Stimulated activated naive CD4-positive, alpha-beta T cell (primary cell): ENCODE data around the gene PTPN20.

Experiments
- DNase-seq, 6 experiments: peaks; one replicate each; lab custom pipeline; 2025; lab: John Stamatoyannopoulos, UW

PTPN20 gene

DNA sequence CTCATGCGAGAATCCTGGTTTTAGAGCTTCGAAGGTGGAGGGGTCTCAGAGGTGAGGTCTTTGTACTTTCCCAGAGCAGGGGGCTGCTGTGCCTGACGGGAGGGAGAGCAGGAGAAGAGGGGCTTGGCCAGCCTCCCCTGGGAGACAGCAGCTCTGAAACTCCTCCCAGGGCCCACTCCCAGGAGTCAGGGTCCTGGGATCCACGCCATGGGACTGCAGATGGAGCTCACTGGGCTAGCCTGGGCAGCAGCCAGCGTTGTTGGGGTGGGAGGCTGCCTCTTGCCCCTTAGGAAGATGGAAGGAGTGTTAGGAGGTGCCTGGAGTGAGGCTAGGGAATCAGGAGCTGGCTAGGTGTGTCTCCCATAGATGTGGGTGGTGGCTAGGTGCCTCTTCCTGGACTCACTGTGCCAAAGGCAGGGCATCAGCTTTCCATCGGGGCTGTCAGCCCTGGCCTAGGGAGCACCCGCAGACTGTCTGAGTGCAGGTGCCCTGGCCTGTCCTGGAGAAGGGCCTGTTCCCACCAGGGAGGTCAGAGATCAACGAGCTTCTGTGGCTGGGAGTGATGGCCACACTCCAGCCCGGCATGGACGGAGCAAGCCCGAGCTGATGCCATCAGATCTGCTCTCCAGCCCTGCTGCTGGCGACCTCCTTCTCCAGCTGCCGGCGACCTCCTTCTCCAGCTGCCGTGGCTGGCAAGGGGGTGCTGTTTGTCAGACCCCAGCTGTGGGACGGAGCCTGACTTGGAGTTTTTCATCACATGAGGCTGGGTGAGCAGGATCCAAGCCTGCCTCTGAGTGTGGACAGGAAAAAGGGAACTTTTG, 111.3 kb downstream of the PTPN20 start:
- DNase-seq, result no peak

DNA sequence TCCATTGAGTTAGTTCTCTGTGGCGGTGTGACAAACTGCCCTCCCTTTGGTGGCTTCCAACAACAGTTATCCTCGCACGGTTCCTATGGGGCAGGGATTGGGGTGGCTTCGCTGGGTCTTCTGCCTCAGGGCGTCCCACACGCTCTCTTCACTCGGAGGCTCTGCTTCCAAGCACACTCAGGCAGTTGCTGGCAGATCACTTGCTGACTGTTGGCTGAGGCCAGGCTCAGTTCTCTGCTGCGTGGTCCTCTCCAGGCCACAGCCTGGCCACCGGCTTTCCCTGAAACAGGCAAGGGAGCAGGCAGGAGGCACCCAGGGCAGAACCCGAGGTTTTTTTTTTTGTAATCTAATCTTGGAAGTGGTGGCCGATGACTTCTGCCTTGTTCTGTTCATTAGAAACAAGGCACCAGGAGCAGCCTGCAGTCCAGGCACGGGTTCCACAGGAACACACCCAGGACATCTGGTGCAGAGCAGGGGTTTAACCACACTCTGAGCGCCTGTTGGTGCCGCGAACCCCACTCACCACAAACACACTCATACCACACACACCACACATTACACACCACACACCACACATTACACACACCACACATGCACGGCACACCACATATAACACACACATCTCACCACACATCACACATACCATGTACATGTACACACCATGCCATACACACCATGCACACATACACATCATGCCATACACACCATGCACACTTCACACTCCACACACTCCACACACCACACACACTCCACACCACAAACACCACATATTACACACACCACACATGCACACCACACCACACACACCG, 112.2 kb downstream of the PTPN20 start:
- DNase-seq, result no peak

DNA sequence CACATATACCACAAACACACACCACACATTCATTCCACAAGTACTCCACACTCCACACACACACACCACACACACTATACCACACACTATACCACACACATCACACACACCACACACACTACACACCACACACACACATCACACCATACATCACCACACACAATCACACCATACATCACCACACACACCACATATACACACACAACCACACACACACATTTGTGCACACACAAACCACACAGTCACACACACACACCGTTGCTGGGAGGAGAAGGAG, 112.8 kb downstream of the PTPN20 start:
- no peak for DNase-seq

DNA sequence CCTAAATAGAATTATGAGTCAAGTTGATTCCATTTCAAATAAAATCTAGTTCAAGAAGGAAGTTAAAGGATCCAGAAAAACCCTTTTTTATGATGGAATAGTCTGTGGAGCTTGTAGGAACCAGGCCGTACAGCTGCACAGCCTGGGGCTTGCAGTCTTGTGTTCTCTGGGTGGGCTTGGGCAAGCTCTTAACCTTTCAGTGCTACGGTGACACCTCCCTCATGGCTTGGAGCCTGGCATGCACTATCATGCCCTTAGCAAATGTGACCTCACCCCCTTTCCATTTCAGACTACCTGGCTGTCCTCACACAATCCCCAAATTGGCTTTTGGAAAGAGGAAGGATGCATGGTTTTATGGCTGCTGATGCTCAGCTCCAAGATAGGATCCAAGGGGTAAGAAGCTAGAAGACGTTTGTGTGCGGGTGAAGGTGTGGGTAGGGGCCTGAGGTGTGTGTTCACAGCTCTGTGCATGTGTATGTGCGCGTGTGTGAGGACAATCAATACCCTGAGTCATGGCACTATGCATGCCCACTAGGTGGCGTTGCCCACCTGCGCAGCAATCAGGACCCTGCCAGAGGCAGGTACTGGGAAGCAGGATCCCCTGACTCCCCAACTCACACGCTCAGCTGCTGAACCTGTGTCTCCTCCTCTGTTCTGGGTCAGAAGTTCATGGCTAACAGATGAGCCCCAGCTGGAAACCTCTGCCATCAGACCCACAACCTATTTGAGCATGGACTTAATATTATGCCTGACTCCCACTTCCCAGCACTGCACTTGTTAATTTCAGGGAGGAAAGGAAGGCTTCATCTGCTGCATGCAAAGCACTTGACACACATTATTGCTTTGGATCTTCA, 113.4 kb downstream of the PTPN20 start:
- DNase-seq, result peak; percentile 11 to 75 (median 54)

DNA sequence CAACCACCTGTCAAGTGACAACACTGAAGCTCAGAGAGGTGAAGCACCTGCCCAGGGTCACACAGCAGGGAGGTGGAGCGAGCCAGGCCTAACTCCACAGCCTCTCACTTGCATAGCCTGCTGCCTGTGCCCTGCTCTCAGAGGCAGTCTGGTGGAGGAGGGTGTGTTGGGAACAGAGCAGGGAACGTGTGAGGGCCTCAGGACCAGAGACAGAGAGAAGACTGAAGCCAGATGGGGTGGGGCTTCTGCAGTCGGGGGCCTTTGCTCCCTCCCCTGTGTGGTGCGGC, 114.0 kb downstream of the PTPN20 start:
- DNase-seq, result no peak

DNA sequence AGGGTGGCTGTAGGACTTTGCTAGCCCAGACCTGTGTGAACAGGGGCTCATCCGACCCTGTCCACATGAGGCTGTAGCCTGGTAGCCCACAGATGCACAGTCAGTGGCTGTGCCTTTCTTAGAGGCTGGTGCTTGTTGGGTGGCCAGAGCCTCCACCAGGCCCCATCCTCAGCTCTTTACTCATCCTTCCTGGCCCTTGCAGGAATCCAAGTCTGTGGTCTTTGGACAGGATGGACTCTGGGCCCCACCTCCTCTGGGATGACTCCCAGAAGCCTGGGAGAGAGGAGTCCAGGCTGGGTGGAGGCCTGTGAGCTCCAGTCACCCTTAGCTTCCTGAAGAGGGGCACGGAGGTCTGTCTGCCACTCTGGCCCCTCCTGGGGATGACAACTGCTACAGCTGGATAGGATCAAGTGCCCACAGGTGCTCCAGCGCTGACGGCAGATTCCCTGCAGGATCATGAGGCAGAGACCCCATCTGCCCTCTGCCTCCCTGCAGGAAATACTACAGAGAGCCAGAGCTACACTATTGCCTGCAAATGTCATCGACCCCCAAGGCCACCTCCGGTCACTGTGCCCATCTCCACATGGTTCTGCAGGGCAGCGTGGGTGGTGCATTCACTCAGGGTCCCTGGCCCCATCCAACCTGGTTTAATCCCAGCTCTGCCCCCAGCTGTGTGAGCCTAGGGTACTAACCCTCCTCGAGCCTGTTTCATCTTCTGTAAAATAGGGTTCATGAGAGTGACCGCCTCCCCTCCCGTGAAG, 114.5 kb downstream of the PTPN20 start:
- no peak for DNase-seq

DNA sequence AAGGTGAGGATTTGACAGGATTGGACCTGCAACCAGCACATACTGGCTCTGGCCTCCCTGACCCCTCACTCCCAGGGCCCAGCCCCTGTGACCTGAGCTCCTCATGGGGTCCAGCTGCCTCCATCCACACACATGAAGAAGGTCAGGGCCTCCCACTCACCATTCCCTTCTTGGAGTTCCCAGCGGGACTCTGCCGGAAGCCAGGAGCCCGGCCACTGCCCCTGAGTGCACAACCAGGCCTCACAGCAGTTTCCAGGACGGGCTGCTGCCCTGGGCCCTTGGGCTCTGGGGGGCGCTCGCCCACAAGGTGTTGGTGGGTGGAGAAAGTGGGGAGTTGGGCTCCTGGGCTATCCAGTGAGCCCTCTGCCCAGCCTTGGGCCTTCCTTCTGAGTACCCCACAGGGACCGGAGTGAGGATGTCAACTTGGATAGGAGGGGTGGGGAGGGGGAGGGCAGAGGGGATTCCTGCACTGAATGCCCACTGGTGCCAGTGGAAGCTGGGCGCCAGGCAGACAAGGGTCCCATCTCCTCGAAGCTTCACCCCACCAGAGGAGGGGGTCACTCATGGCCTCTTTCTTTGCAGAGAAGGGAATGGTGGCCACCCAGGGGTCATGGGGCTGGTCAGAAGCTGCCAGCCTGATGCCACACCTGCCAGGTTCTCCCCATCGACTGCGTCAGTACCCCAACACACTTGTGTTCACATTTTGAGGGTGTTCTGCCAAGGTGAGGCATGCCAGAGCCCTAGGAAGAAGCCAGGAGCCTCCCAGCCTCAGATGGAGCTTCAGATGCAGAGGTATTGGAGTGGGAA, 115.3 kb downstream of the PTPN20 start:
- DNase-seq, result no peak

DNA sequence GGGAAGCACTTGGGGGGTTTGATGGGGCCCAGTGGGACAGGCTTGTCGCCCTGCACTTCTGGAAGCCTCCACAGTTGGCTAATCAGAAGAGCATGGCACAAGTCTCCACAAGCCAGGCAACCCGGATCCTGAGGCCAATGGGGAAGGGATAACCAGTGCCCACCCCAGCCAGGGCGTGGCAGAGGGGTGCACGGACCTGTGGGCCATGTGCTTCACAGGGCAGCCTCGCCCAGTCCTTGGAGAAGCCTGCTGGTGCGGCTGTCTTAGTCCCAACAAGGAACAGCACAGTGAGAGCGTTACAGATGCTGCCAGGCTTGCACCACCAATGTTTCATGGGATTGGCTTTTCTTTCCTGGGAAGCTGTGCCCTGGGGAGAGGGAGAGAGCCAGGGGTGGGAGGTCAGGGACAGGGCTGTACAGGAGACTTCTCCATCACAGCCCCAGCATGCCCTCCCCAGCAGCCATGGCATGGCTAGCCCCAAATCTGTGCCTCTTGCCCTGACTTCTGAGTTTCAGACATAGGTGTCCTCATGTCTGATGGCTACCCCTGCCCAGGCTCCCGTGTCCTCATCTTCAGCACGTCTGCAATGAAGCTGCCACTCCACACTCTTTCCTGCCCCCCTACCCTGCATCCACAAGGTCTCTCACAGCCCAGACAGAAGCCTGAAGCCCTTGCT, 116.0 kb downstream of the PTPN20 start:
- no peak for DNase-seq

DNA sequence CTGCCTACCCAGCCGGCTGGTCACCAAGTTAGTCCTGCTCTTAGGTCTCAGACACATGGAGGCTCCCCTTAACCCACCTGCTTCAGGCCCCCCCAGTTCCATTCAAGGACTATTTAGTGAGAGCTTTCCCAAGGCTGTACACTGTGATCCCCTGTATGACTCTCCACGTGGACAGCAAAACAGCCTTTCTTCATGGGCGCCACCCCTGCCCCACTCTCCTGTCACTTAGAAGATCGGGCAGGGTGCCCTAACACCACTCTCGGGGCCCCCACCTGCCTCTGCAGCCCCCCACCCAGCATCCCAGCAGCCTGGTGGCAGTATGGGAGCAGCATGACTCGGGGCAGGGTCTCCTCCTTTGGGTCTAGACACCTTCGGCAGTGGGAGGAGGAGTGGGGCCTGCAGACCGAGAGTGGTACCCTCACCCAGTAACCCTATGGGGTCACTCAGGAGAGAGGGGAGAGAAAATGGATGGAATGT, 116.6 kb downstream of the PTPN20 start:
- no peak for DNase-seq

DNA sequence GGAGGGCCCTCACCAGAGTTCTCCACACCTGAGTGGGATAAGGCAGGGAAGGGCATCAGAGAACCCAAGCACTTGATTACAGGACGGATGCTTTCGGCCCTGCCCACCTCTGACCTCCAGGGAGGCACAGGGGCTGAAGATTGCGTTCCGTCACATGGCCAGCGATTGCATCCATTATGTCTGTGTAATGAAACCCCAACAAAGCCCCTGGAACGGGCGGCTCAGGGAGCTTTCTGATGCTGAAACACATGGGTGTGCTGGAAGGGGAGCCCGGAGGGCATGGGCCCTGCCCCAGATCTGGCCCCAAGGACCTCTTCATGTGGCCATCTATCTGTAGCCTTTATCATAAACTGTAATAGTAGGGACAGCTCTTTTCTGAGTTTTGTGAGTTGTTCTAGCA, 117.2 kb downstream of the PTPN20 start:
- no peak for DNase-seq

DNA sequence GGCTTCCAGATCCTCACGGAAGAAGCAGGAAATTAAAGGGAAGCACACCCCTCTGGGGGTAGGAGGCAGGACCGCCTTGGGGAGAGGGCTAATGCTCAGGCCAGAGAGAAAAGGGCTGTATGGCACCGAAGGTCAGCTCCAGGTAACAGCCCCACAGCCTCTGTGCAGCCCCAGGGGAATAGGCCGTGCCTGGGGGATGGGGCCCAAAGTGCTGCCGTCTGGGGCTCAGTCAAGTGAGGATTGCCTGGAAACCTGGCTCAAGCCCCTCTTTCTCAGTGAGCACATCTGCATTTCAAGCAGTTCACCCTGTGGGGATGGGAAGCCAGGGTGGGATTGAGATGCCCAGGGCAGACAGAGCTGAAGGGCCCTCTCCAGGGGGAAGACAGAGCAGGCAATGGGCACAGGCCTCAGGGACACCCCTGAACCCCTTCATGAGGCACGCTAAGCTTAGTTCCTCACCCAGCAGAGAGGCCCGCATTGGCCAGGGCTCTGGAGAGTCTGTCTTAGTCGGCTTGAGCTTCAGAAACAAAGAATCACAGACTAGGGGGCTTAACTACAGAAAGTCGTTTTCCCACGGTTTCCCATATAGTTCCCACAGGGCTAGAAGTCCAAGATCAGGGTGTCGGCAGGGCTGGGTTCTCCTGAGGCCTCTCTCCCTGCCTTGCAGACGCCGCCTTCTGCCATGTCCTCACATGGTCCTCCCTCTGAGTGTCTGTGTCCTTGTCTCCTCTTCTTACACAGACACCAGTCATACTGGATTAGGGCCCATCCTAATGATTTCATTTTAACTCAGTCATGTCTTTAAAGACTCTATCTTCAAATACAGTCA, 118.2 kb downstream of the PTPN20 start:
- DNase-seq, result no peak

DNA sequence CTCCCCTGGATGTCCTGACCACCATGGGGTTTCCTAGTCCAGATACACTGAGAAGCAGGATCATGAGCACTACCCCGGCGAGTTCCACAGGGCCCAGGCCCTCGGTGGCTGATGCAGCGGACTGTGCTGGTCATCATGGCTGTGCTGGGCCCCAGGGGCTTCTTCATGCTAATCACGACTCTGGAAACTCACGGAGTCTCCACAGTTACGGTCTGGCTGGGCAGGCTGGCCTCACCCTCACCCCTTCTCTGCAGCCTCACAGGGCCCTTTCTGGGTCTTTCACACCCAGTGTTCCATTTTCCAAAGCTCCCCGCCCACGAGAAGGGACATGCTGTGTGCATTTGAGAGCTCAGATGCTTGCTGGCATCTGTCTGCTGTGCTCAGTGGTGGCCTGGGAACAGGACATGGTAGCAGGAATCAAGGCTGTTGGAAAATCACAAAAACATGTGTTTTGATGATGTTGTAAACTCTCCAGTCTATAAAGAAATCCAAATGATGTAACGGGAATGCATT, 119.0 kb downstream of the PTPN20 start:
- DNase-seq, result no peak

DNA sequence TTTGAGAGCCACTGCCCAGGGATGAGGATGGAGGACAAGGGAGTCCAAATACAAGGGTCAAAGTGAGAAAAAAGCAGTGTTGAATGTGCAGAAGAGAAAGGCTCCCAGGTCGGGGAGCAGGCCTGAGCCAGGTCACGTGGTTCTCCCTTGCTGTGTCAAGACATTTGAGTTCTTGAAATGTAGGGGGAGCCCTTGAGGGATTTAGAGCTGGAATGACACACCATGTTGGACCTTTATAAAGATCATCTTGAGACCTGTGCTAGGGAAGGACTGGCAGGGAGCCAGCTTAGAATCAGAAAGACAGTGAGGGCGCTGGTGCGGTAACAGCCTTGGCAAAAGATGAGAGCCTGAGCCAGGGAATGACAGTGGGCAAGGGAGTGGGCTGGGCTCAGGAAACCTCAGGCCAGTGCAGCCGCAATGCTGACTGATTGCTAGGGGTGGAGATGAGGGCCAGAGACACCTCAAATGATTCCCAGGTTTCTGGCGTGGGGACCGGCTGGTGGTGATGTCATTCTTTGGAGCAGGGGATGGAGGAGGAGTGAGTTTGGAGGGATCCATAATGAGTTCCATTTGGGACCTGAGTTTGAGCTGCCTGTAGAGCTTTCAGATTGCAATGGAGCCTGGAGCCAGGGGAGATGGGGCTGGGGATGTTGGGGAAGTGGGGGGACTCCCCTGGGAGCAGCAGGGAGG, 120.1 kb downstream of the PTPN20 start:
- DNase-seq, result no peak

DNA sequence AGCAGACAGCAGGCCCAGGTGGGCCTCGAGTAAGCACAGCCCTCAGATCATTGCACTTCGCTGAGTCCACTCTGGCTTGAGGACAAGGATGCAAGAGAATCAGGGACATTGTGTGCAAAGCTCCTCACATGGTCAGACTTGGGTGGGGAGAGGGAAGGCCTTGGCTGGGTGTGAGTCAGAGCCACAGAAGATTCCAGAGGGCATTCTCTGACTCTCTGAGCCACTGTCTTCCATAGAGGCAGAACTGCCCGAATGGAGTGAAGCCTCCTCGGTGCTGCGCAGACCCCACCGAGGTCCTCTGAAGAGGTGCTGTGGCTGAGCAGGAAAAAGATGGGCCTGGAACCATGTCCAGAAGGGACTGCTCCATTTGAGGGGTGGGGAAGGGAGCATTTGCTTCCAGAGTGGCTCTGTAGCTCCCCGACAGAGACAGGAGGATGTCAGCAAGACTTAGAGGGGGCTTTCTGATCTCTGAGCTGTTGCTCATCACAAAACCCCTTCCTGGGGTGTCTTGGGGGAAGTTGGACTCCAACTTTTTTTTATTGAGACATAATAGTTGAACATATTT, 120.8 kb downstream of the PTPN20 start:
- no peak for DNase-seq

DNA sequence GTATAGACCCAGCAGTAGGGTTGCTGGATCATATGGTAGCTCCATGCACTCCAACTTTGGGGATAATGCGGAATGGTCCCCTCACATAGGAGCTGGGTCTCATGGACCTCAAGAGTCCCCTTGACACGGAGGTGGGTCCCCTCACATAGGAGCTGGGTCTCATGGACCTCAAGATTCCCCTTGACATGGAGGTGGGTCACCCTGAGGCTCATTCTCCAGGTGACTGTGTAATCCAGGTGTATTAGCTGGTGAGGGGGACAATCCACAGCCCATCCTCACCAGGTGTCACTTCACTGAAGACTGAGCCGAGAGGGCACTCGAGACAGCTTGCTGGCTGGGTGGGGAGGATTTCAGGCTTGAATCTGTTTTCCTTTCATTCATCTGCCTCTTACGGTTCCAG, 121.9 kb downstream of the PTPN20 start:
- DNase-seq, result no peak

DNA sequence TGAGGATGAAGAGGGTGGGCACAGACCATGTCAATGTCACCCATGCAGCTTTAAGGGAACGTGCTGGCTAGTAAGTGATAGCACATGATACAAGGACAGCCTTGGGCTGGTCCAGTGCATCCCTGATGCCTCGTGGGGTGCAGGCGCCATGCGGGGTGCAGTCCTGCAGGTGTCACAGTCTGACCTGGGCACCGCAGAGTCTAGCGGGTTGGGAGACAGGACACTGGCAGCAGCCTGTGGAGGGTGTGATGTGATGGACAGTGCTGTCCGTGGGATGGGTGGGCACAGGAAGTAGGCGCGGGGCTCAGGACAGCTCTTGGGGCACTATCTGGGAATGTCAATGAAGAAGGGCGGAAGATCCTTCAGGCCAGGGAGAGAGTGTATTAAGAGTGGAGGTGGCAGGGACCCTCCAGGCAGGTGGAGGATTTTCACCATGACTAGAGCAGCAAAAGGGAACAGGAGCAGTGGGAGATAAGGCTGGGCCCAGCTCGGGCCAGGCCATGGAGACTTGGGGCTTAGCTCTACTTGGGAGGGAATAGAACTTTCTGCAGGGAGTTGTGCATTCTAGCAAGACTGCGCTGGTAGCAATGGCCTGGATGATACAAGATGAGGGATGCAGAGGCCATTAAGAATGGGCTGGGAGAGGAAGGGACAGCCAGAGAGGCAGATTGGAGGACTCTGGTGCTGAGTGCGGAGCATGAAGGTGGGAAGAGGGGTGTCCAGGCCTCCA, 122.5 kb downstream of the PTPN20 start:
- no peak for DNase-seq

DNA sequence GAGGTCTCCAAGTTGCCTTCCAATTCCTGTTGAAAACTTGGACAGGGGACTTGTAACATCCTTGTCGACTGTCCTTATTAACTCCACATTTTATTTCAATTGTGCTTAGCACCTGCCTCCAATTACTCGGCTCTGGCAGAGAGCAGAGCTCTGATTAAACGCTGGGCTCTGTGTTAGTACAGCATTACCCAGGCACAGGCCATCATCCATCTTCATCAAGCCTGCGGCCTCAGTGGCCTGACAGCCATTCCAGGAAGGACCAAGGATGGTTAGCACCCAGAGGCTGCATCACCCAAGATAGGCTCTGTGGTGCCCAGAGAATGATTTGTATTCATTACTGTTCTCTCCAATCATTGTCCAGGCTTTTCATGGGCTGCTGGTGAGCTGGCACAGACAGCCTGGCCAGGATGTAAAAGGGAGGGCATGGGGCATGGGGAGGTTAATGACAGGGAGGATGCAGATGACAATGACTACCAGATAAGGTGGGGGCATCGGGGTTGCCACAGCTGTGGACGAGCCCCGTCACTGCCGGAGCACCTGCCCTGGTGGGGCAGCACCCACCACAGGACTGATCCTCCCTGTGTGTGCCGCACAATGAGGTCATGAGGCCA, 123.3 kb downstream of the PTPN20 start:
- DNase-seq, result no peak
